Lower lobe of right lung (tissue), 2 donors: ENCODE results near the gene MSI1. TPM values are rescaled to one million over a fixed set of nuclear protein-coding genes. Genes with fewer than 3 reads are reported as not detected.

Experiments
- ATAC-seq, 2 donors: fragments of 200-7000 bp; cut with Tn5 transposase; one replicate each; pipeline ENCODE4 v1.9.1; 2020 to 2022; ENCODE audit warnings: mild to moderate bottlenecking in 2 of 2, moderate library complexity in 2 of 2
- DNase-seq: peaks from one replicate; pipeline ENCODE4 v3.0.0-alpha.2; 2020
- H3K27ac ChIP-seq: fragments of 200-600 bp; one replicate; pipeline ENCODE4 v1.8.0; 2022
- H3K27me3 ChIP-seq: fragments of 200-600 bp; one replicate; pipeline ENCODE4 v1.8.0; 2022; ENCODE audit warnings: low read depth
- H3K36me3 ChIP-seq: fragments of 200-600 bp; one replicate; pipeline ENCODE4 v1.8.0; 2022; ENCODE audit warnings: mild to moderate bottlenecking
- H3K4me1 ChIP-seq: fragments of 200-600 bp; one replicate; pipeline ENCODE4 v1.8.0; 2022
- H3K4me3 ChIP-seq: fragments of 200-600 bp; one replicate; pipeline ENCODE4 v1.8.0; 2022; ENCODE audit warnings: mild to moderate bottlenecking
- H3K9me3 ChIP-seq: fragments of 200-600 bp; one replicate; pipeline ENCODE4 v1.8.0; 2022
- intact Hi-C: fragments of 100-400 bp; cut with DNase I; formaldehyde crosslinking; loops from one replicate; pipeline ENCODE4 v1.11.0; 2022
- total RNA-seq: library from RNA; stranded (reverse); fragmentation: NEBNext Ultra II Directional; extraction: Animal tissue kit (Norgen Biotek cat#: 25700); gene quantifications from one replicate; pipeline ENCODE4 v1.2.1, GENCODE V29; 2021
- TF ChIP-seq, protein P1 (sequence below): fragments of 200-600 bp; IDR thresholded peaks from one replicate; pipeline ENCODE4 v1.8.0; 2022; ENCODE audit warnings: antibody characterized with exemption, mild to moderate bottlenecking
- donor health status: DM: no; HTN: yes; CAD: no; lungs with severe emphysema.

The MSI1 gene
- total RNA-seq, 1 donor from 2014 or later = 0.44 TPM

DNA sequence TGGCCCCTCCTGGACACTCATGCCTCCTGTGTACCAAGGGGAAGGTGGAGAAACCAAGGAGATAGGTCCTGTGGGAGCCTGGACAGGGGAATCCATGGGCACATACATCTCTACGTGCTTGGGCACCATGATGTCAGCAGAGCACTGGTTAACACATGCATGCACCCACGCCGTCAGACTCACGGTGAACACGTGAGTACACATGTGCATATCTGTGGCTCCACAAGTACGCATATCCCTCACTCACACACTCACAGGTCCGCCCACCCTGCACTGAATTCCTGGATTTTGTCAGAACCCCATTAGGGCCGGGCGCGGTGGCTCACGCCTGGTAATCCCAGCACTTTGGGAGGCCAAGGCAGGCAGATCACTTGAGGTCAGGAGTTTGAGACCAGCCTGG, 39.8 kb upstream of the MSI1 start:
- H3K4me3 ChIP-seq = no peak overlapping the region

DNA sequence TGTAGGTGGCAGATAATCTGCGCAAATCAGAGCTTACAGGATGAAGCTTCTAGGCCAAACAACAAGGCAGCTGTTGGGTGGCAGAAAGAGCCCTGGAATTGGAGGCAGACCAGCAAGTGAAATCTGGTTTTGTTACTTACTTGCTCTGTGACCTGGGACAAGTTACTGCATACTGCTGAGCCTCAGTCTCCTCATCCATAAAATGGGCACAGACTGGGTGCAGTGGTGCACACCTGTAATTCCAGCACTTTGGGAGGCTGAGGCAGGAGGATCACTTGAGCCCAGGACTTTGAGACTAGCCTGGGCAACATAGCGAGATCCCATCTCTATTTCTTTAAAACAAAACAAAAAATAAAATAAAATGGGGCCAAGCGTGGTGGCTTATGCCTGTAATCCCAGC, 37.6 kb upstream of the MSI1 start:
- TF ChIP-seq, protein P1, sequence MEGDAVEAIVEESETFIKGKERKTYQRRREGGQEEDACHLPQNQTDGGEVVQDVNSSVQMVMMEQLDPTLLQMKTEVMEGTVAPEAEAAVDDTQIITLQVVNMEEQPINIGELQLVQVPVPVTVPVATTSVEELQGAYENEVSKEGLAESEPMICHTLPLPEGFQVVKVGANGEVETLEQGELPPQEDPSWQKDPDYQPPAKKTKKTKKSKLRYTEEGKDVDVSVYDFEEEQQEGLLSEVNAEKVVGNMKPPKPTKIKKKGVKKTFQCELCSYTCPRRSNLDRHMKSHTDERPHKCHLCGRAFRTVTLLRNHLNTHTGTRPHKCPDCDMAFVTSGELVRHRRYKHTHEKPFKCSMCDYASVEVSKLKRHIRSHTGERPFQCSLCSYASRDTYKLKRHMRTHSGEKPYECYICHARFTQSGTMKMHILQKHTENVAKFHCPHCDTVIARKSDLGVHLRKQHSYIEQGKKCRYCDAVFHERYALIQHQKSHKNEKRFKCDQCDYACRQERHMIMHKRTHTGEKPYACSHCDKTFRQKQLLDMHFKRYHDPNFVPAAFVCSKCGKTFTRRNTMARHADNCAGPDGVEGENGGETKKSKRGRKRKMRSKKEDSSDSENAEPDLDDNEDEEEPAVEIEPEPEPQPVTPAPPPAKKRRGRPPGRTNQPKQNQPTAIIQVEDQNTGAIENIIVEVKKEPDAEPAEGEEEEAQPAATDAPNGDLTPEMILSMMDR = no peak
- Histone ChIP-seq H3K4me1 (no peaks in the 10 kb centered on the region), H3K27ac (no peak overlapping the region), H3K4me3 (no peak overlapping the region), H3K27me3 (no peaks in the 10 kb centered on the region), H3K36me3 (no peaks in the 10 kb centered on the region), H3K9me3 (no peaks in the 10 kb centered on the region)
- ATAC-seq (no peak), DNase-seq (no peak)
- intact Hi-C loops = no loop called here

More for the DNA sequence above, 39.8 kb upstream of the MSI1 start:
- no peak for ATAC-seq
- TF ChIP-seq, protein P1 = no peak
- Histone ChIP-seq H3K27me3 (no peaks in the 10 kb centered on the region), H3K9me3 (no peaks in the 10 kb centered on the region), H3K36me3 (no peaks in the 10 kb centered on the region), H3K4me1 (no peaks in the 10 kb centered on the region), H3K27ac (no peak overlapping the region)
- intact Hi-C loops = no loop called here
- DNase-seq = no peak

DNA sequence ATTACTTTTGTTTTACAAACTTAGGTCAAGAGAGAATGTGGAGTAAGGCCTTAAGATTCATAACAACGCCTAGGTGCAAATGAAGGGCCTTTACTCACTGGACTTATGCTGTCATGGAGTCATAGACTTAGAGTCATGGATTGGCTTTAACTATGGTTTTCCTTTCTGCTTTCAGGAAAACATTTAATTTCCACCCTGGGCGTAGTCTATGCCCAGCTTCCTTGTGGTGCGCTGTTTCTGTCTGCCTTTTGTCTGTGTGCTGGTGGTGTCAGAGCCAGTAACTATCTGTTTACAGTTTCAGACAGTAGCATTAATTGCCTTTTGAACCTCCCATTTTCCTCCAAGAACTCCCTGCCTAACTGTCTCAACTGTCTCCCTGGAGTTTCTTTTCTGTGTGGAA, 37.1 kb upstream of the MSI1 start:
- ATAC-seq (no peak), DNase-seq (no peak)
- no peaks in the 10 kb centered on the region for H3K4me1 ChIP-seq
- H3K9me3 ChIP-seq = no peaks in the 10 kb centered on the region
- H3K27me3 ChIP-seq = no peaks in the 10 kb centered on the region
- TF ChIP-seq, protein P1 = no peak
- H3K36me3 ChIP-seq = no peaks in the 10 kb centered on the region
- no peak overlapping the region for H3K4me3 ChIP-seq
- no peak overlapping the region for H3K27ac ChIP-seq
- intact Hi-C loops = no loop called here

DNA sequence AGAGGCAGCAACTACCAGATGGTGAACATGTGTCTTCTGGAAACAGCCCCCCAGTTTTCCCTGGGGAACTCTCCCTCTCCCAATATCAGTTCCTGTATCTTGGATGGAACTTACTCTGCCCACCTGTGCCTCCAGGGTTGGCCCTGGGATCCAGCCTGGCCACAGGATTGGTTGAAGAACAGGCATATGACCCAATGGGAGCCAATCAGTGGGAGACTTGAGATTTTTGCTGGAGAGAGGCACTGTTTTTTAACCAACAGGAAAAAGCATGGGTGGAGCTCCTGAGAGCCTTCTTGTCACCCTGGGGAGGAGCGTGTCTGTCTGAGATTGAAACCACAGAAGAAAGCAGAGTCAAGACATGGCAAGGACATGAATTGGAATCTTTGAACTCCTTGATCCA, 35.3 kb upstream of the MSI1 start:
- ATAC-seq (no peak), DNase-seq (no peak)
- no peak overlapping the region for H3K27ac ChIP-seq
- no peaks in the 10 kb centered on the region for H3K9me3 ChIP-seq
- H3K4me1 ChIP-seq = no peaks in the 10 kb centered on the region
- no peak overlapping the region for H3K4me3 ChIP-seq
- TF ChIP-seq, protein P1 = no peak
- H3K36me3 ChIP-seq = no peaks in the 10 kb centered on the region
- H3K27me3 ChIP-seq = no peaks in the 10 kb centered on the region
- intact Hi-C loops = no loop called here

DNA sequence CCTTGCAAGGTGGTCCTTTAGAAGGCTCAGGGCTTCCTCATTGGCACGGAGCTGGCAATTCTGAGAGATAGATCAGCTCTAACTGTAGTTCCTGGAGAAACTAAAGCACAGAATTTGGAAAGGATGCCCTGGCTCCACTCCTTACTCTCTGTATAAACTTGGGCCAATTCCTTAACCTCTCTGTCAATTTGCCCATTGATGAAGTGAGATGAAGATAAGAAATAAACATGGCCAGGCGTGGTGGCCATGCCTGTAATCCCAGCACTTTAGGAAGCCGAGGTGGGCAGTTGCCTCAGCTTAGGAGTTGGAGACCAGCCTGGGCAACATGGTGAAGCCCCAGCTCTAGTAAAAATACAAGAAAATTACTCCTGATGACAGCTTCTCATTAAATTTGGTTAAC, 34.9 kb upstream of the MSI1 start:
- intact Hi-C loops = no loop called here
- TF ChIP-seq, protein P1 = no peak
- ATAC-seq (no peak), DNase-seq (no peak)
- Histone ChIP-seq H3K36me3 (no peaks in the 10 kb centered on the region), H3K9me3 (no peaks in the 10 kb centered on the region), H3K4me1 (no peaks in the 10 kb centered on the region), H3K4me3 (no peak overlapping the region), H3K27ac (no peak overlapping the region), H3K27me3 (no peaks in the 10 kb centered on the region)

DNA sequence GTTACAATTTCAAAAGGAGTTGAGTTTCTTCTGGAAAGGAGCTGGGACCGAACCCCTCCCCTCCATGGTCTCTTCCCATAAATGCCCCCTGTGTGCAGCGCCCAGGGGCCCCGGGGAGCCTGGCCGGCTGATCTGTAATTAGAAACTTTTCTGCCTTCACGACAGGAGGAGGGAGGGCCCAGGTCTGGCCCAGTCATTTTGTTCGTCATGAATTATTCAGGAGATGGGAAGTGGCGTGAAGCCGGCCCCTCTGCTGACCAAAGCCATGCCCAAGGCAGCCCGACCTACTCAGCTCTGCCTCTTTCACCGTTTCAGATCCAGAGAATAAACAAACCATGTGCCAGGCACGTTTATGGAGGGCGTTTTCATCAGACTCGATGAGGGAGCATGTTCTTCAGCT, 33.3 kb upstream of the MSI1 start:
- Histone ChIP-seq H3K9me3 (no peaks in the 10 kb centered on the region), H3K4me3 (no peak overlapping the region), H3K36me3 (no peaks in the 10 kb centered on the region), H3K27me3 (peaks cover 8% of the 10 kb centered on the region), H3K27ac (no peak overlapping the region), H3K4me1 (no peaks in the 10 kb centered on the region)
- TF ChIP-seq, protein P1 = no peak
- ATAC-seq (no peak), DNase-seq (no peak)
- intact Hi-C loops = no loop called here
